T-cell (primary cell): ENCODE results near the gene CROCC. TPM values are rescaled to one million over a fixed set of nuclear protein-coding genes. Genes with fewer than 3 reads are reported as not detected.
"Not testable (repeated sequence)": the region's sequence is repeated elsewhere in the genome, so short reads cannot be mapped to it uniquely, and the experiment has no call there.

ENCODE experiments used
- ATAC-seq, 4 experiments: fragments of 200-7000 bp in 3 of 4; fragments of 150-1000 bp in 1 of 4; cut with Tn5 transposase; replicated peaks in 1 of 4; 1 replicate in 3 of 4; 2 replicates in 1 of 4; pipeline ENCODE4 v1.10.0; 2021; ENCODE audit warnings: moderate library complexity in 3 of 4, mild to moderate bottlenecking in 2 of 4, moderate number of reproducible peaks in 1 of 4
- CTCF ChIA-PET, 2 donors: fragments of 300-600 bp; sonication (Branson Sonifier 250); formaldehyde crosslinking; loops; one replicate each; lab custom pipeline; 2022; ENCODE audit warnings: antibody characterized with exemption in 2 of 2; lab: Charles Lee
- POLR2A ChIA-PET, 2 donors: fragments of 300-600 bp; sonication (Branson Sonifier 250); formaldehyde crosslinking; loops; one replicate each; lab custom pipeline; 2022; ENCODE audit warnings: antibody characterized with exemption in 2 of 2; lab: Charles Lee
- DNase-seq, 35 experiments: peaks; one replicate each; pipeline versions ENCODE4 v3.0.0 to v3.0.0-alpha.2; 2013 to 2023
- H3K27ac ChIP-seq: one replicate; pipeline ENCODE4 v1.5.1; 2013; ENCODE audit warnings: low read length
- H3K27me3 ChIP-seq, 2 experiments: replicated peaks in 1 of 2; 1 replicate in 1 of 2; 2 replicates in 1 of 2; pipeline versions ENCODE4 v1.6.1 to v1.7.0; 2013; ENCODE audit warnings: low read length in 1 of 2, mixed read lengths in 1 of 2; ENCODE audit not compliant: control insufficient read depth in 2 of 2, insufficient read depth in 2 of 2; ENCODE audit errors: extremely low read depth in 1 of 2
- H3K36me3 ChIP-seq, 2 donors: 1 replicate in 1 of 2; 2 replicates in 1 of 2; pipeline versions ENCODE4 v1.6.1 to v1.7.0; 2013; ENCODE audit warnings: low read length in 1 of 2; ENCODE audit not compliant: control insufficient read depth in 2 of 2, insufficient read depth in 1 of 2; ENCODE audit errors: extremely low read depth in 1 of 2
- H3K4me1 ChIP-seq, 2 experiments: 1 replicate in 1 of 2; 2 replicates in 1 of 2; pipeline versions ENCODE4 v1.6.1 to v1.7.0; 2013; ENCODE audit warnings: low read length in 2 of 2, mixed read lengths in 1 of 2; ENCODE audit not compliant: insufficient read depth in 2 of 2, control insufficient read depth in 1 of 2; ENCODE audit errors: extremely low read depth in 1 of 2
- H3K4me3 ChIP-seq, 2 donors: 1 replicate in 1 of 2; 2 replicates in 1 of 2; pipeline versions ENCODE4 v1.5.1 to v1.7.0; 2013; ENCODE audit warnings: mild to moderate bottlenecking in 2 of 2, low read length in 1 of 2, moderate library complexity in 1 of 2; ENCODE audit not compliant: control insufficient read depth in 1 of 2; ENCODE audit errors: extremely low read depth in 1 of 2
- H3K9me3 ChIP-seq: 2 replicates; pipeline ENCODE4 v1.7.0; 2013
- H3K27ac Mint-ChIP-seq, 2 donors: one replicate each; pipeline ENCODE4 v1.8.0; 2020 to 2021; ENCODE audit warnings: mild to moderate bottlenecking in 2 of 2, mixed read lengths in 2 of 2
- H3K27me3 Mint-ChIP-seq, 2 donors: one replicate each; pipeline ENCODE4 v1.8.0; 2021 to 2022; ENCODE audit warnings: mixed read lengths in 2 of 2
- H3K36me3 Mint-ChIP-seq: one replicate; pipeline ENCODE4 v1.8.0; 2021; ENCODE audit warnings: mixed read lengths
- H3K4me1 Mint-ChIP-seq, 3 donors: one replicate each; pipeline ENCODE4 v1.8.0; 2020 to 2022; ENCODE audit warnings: mixed read lengths in 3 of 3, mild to moderate bottlenecking in 1 of 3
- H3K4me3 Mint-ChIP-seq, 3 donors: one replicate each; pipeline ENCODE4 v1.8.0; 2020 to 2022; ENCODE audit warnings: mild to moderate bottlenecking in 3 of 3, mixed read lengths in 3 of 3, moderate library complexity in 3 of 3
- H3K9me3 Mint-ChIP-seq, 3 donors: one replicate each; pipeline ENCODE4 v1.8.0; 2020 to 2022; ENCODE audit warnings: mixed read lengths in 3 of 3
- WGBS: methylation state at CpG from one replicate; pipeline ENCODE4 v1.1.5; 2013; ENCODE audit warnings: missing lambda C conversion rate; ENCODE audit not compliant: insufficient coverage; 5-methylcytosine and 5-hydroxymethylcytosine counted together
- total RNA-seq, 35 experiments: library from RNA in 6 of 35; stranded (reverse) in 6 of 35; fragments of 120-200 nt in 1 of 35; gene quantifications; one replicate each; pipeline versions ENCODE4 v1.2.1 to v1.2.4 and lab custom pipeline; 2013 to 2026

Gene CROCC
- total RNA-seq, 5 donors from 2014 or later (not counting 1 experiment from before 2014, with no cell fraction given): 59.3 to 104 (median 86.4) TPM

GRCh38 chr1:16918936-16919665, 2.6 kb upstream of the CROCC start:
- not testable (repeated sequence) for H3K27ac Mint-ChIP-seq

GRCh38 chr1:16920951-16921350, 780 bp upstream of the CROCC start:
- Mint-ChIP-seq H3K4me1 (peaks cover 23 to 33% (median 31%) of the 10 kb centered on the region in 3 donors), H3K9me3 (no peaks in the 10 kb centered on the region), H3K36me3 (peaks cover 2% of the 10 kb centered on the region), H3K27me3 (no peaks in the 10 kb centered on the region), H3K4me3 (peak overlapping the region in 1 of 3 donors; percentile 77), H3K27ac (no peak overlapping the region)
- Histone ChIP-seq H3K4me1 (peaks cover 0 to 18% of the 10 kb centered on the region in 2 experiments), H3K36me3 (no peaks in the 10 kb centered on the region), H3K27me3 (no peaks in the 10 kb centered on the region), H3K9me3 (no peaks in the 10 kb centered on the region), H3K4me3 (no peak overlapping the region), H3K27ac (no peak overlapping the region)
- DNase-seq: no peak
- no peak for ATAC-seq
- ChIA-PET CTCF (no interaction called here), POLR2A (interaction anchor here in 1 of 2 donors (0.7 kb wide), 1 partner anchor 31 kb away, joined by 3 read pairs; no protein-coding TSS in a partner anchor)
- WGBS: 93% methylated on average over 8 of the region's 10 CpGs

More at GRCh38 chr1:16918936-16919665, 2.6 kb upstream of the CROCC start:
- DNase-seq, H3K4me3 Mint-ChIP-seq, H3K36me3 ChIP-seq, H3K36me3 Mint-ChIP-seq, H3K4me3 ChIP-seq, H3K9me3 ChIP-seq, H3K27ac ChIP-seq, H3K9me3 Mint-ChIP-seq, ATAC-seq, H3K27me3 Mint-ChIP-seq, H3K27me3 ChIP-seq, POLR2A ChIA-PET: not testable (repeated sequence)
- H3K4me1 Mint-ChIP-seq: peaks cover 32 to 44% (median 41%) of the 10 kb centered on the region in 3 donors
- peaks cover 3 to 27% of the 10 kb centered on the region in 2 experiments for H3K4me1 ChIP-seq
- CTCF ChIA-PET: interaction anchor here in 1 of 2 donors (0.6 to 0.8 kb wide), 2 partner anchors 32 to 39 kb away, joined by 3 read pairs; no protein-coding TSS in a partner anchor
- 91% methylated on average over 15 of the region's 15 CpGs for WGBS

GRCh38 chr1:16922466-16922865, 735 bp downstream of the CROCC start:
- Histone ChIP-seq H3K4me3 (no peak overlapping the region), H3K4me1 (peaks cover 0 to 18% of the 10 kb centered on the region in 2 experiments), H3K27me3 (no peaks in the 10 kb centered on the region), H3K36me3 (no peaks in the 10 kb centered on the region), H3K27ac (no peak overlapping the region), H3K9me3 (no peaks in the 10 kb centered on the region)
- H3K4me3 Mint-ChIP-seq: peak overlapping the region in 1 of 3 donors; percentile 77
- peaks cover 2% of the 10 kb centered on the region for H3K36me3 Mint-ChIP-seq
- no peaks in the 10 kb centered on the region for H3K9me3 Mint-ChIP-seq
- CTCF ChIA-PET: no interaction called here
- no peak overlapping the region for H3K27ac Mint-ChIP-seq
- POLR2A ChIA-PET: interaction anchor here in 1 of 2 donors (0.5 kb wide), 1 partner anchor 17 kb away, joined by 3 read pairs; no protein-coding TSS in a partner anchor
- WGBS: 94% methylated on average over 10 of the region's 10 CpGs
- H3K27me3 Mint-ChIP-seq: no peaks in the 10 kb centered on the region
- DNase-seq: no peak
- H3K4me1 Mint-ChIP-seq: peaks cover 27 to 30% (median 28%) of the 10 kb centered on the region in 3 donors
- ATAC-seq: no peak

GRCh38 chr1:16922885-16923431, 1.2 kb downstream of the CROCC start:
- DNase-seq (no peak), ATAC-seq (no peak)
- peaks cover 27 to 33% (median 30%) of the 10 kb centered on the region in 3 donors for H3K4me1 Mint-ChIP-seq
- Histone ChIP-seq H3K4me1 (peaks cover 0 to 18% of the 10 kb centered on the region in 2 experiments), H3K4me3 (no peak overlapping the region), H3K9me3 (no peaks in the 10 kb centered on the region), H3K27ac (no peak overlapping the region), H3K36me3 (no peaks in the 10 kb centered on the region), H3K27me3 (no peaks in the 10 kb centered on the region)
- peaks cover 2% of the 10 kb centered on the region for H3K36me3 Mint-ChIP-seq
- H3K9me3 Mint-ChIP-seq: no peaks in the 10 kb centered on the region
- H3K27me3 Mint-ChIP-seq: no peaks in the 10 kb centered on the region
- H3K27ac Mint-ChIP-seq: no peak overlapping the region
- ChIA-PET POLR2A (interaction anchor here in 1 of 2 donors (0.5 kb wide), 1 partner anchor 18 kb away, joined by 3 read pairs; no protein-coding TSS in a partner anchor), CTCF (no interaction called here)
- peak overlapping the region in 1 of 3 donors; percentile 77 for H3K4me3 Mint-ChIP-seq
- WGBS: 95% methylated on average over 18 of the region's 18 CpGs

GRCh38 chr1:16924216-16924918, 2.6 kb downstream of the CROCC start:
- DNase-seq (no peak), ATAC-seq (no peak)
- Histone ChIP-seq H3K36me3 (no peaks in the 10 kb centered on the region), H3K4me3 (no peak overlapping the region), H3K27ac (no peak overlapping the region), H3K9me3 (no peaks in the 10 kb centered on the region), H3K27me3 (no peaks in the 10 kb centered on the region), H3K4me1 (peaks cover 0 to 21% of the 10 kb centered on the region in 2 experiments)
- H3K4me3 Mint-ChIP-seq: no peak overlapping the region
- ChIA-PET POLR2A (no interaction called here), CTCF (no interaction called here)
- no peak overlapping the region for H3K27ac Mint-ChIP-seq
- 93% methylated on average over 23 of the region's 23 CpGs for WGBS
- no peaks in the 10 kb centered on the region for H3K9me3 Mint-ChIP-seq
- H3K36me3 Mint-ChIP-seq: peaks cover 2% of the 10 kb centered on the region
- peaks cover 27 to 36% (median 30%) of the 10 kb centered on the region in 3 donors for H3K4me1 Mint-ChIP-seq
- H3K27me3 Mint-ChIP-seq: no peaks in the 10 kb centered on the region

- DNase-seq: no peak
- CTCF ChIA-PET: interaction anchor here in 1 of 2 donors (0.5 kb wide), 1 partner anchor 104 kb away, joined by 8 read pairs; no protein-coding TSS in a partner anchor
- Histone ChIP-seq H3K4me1 (peaks cover 0 to 21% of the 10 kb centered on the region in 2 experiments), H3K9me3 (no peaks in the 10 kb centered on the region), H3K27me3 (no peaks in the 10 kb centered on the region), H3K4me3 (no peak overlapping the region), H3K36me3 (no peaks in the 10 kb centered on the region), H3K27ac (no peak overlapping the region)
- no peak overlapping the region for H3K27ac Mint-ChIP-seq
- no peaks in the 10 kb centered on the region for H3K9me3 Mint-ChIP-seq
- POLR2A ChIA-PET: no interaction called here
- no peak for ATAC-seq
- no peak overlapping the region for H3K4me3 Mint-ChIP-seq
- 97% methylated on average over 13 of the region's 13 CpGs for WGBS
- H3K36me3 Mint-ChIP-seq: peaks cover 2% of the 10 kb centered on the region
- H3K27me3 Mint-ChIP-seq: no peaks in the 10 kb centered on the region
- peaks cover 27 to 36% (median 30%) of the 10 kb centered on the region in 3 donors for H3K4me1 Mint-ChIP-seq
Measured at GRCh38 chr1:16924919-16925477, 3.3 kb downstream of the CROCC start.
